Body of pancreas (tissue), 4 donors: ENCODE measurements around the gene CARD19.

Experiments
- CTCF ChIP-seq, 7 experiments: fragments of 450-650 bp in 4 of 7; fragments of 200-600 bp in 3 of 7; sonication (generic) in 3 of 7; IDR thresholded peaks; one replicate each; pipeline ENCODE4 v1.5.1; 2016 to 2019; ENCODE audit warnings: antibody characterized with exemption in 7 of 7
- POLR2A ChIP-seq, 3 donors: fragments of 450-650 bp; IDR thresholded peaks; one replicate each; pipeline ENCODE4 v1.6.1; 2016; ENCODE audit warnings: antibody characterized with exemption in 3 of 3, mild to moderate bottlenecking in 2 of 3

- TF ChIP-seq CTCF (IDR thresholded peaks at IDR 0.05) = no peak
- no peak for TF ChIP-seq POLR2A (IDR thresholded peaks at IDR 0.05)
Observed at GRCh38 chr9:93057042-93057702, 38.8 kb upstream of the CARD19 start.
